H1 (cell line): ENCODE results near the gene PALD1. TPM values are rescaled to one million over a fixed set of nuclear protein-coding genes. Genes with fewer than 3 reads are reported as not detected.

Source experiments
- ASH2L ChIP-seq: fragments of 200-600, 300-600 bp; sonication (generic); IDR thresholded peaks from one replicate; pipeline ENCODE4 v1.7.1; 2017; ENCODE audit warnings: low read length
- CBX8 ChIP-seq: fragments of 300-800, 300-1000 bp; sonication (generic); IDR thresholded peaks from 2 replicates; pipeline ENCODE4 v1.7.1; 2016; ENCODE audit warnings: low read depth, low read length, borderline replicate concordance
- CEBPB ChIP-seq: IDR thresholded peaks from 2 replicates; pipeline ENCODE4 v1.6.1; 2012; ENCODE audit warnings: low read depth, low read length
- CHD2 ChIP-seq: IDR thresholded peaks from 2 replicates; pipeline ENCODE4 v1.6.1; 2012; ENCODE audit warnings: low read length, improper control_type of control experiment
- HDAC6 ChIP-seq: IDR thresholded peaks from one replicate; pipeline ENCODE4 v1.7.1; 2012; ENCODE audit warnings: low read depth, mild to moderate bottlenecking, inconsistent platforms, low read length, moderate library complexity
- JUN ChIP-seq: IDR thresholded peaks from 2 replicates; pipeline ENCODE4 v1.6.1; 2011; ENCODE audit warnings: low read depth, mild to moderate bottlenecking, improper control_type of control experiment, low read length
- KDM4A ChIP-seq: IDR thresholded peaks from one replicate; pipeline ENCODE4 v1.7.1; 2012; ENCODE audit warnings: low read depth, mild to moderate bottlenecking, moderate library complexity, low read length, inconsistent platforms; ENCODE audit not compliant: severe bottlenecking
- POLR2A ChIP-seq, 2 experiments: IDR thresholded peaks; 1 replicate in 1 of 2; 2 replicates in 1 of 2; pipeline ENCODE4 v1.6.1; 2011; ENCODE audit warnings: low read depth in 2 of 2, low read length in 2 of 2, mild to moderate bottlenecking in 2 of 2; ENCODE audit errors: control extremely low read depth in 1 of 2
- POLR2AphosphoS5 ChIP-seq: IDR thresholded peaks from 2 replicates; pipeline ENCODE4 v1.6.1; 2011; ENCODE audit warnings: low read depth, low read length
- RFX5 ChIP-seq: IDR thresholded peaks from 2 replicates; pipeline ENCODE4 v1.6.1; 2011; ENCODE audit warnings: low read depth, low read length, improper control_type of control experiment, borderline replicate concordance
- SP2 ChIP-seq: IDR thresholded peaks from 2 replicates; pipeline ENCODE4 v1.6.1; 2012; ENCODE audit warnings: mild to moderate bottlenecking, low read length, inconsistent platforms
- SRF ChIP-seq: IDR thresholded peaks from 2 replicates; pipeline ENCODE4 v1.6.1; 2011; ENCODE audit warnings: mild to moderate bottlenecking, low read depth, low read length, moderate library complexity
- SUZ12 ChIP-seq: fragments of 200-600 bp; sonication (generic); IDR thresholded peaks from 2 replicates; pipeline ENCODE4 v1.6.1; 2012; ENCODE audit warnings: mild to moderate bottlenecking, inconsistent platforms, low read length, moderate library complexity, mixed read lengths
- TAF1 ChIP-seq: IDR thresholded peaks from 2 replicates; pipeline ENCODE4 v1.6.1; 2011; ENCODE audit warnings: mild to moderate bottlenecking, low read depth, low read length
- TBP ChIP-seq: IDR thresholded peaks from 2 replicates; pipeline ENCODE4 v1.6.1; 2011; ENCODE audit warnings: low read depth, low read length, improper control_type of control experiment
- TCF12 ChIP-seq: IDR thresholded peaks from 2 replicates; pipeline ENCODE4 v1.6.1; 2011; ENCODE audit warnings: low read depth, mild to moderate bottlenecking, low read length
- polyA plus RNA-seq, 7 experiments: library from polyadenylated mRNA; depleted of rRNA in 3 of 7; stranded (reverse) in 5 of 7; unstranded in 2 of 7; fragments of >200 nt in 5 of 7; fragments of 200-250 nt in 2 of 7; gene quantifications; 1 replicate in 5 of 7; 2 replicates in 1 of 7; 4 replicates in 1 of 7; pipeline versions ENCODE4 v1.2.1 to v1.2.3, GENCODE V29; 2011 to 2013; ENCODE audit warnings: missing spikeins in 2 of 7, mixed read lengths in 2 of 7
- total RNA-seq: library from RNA; stranded (reverse); fragmentation: NEBNext Ultra II Directional; extraction: Animal tissue kit (Norgen Biotek cat#: 25700); gene quantifications from 2 replicates; pipeline ENCODE4 v1.2.1, GENCODE V29; 2021
- TF ChIP-seq, protein P1 (sequence below): IDR thresholded peaks from 2 replicates; pipeline ENCODE4 v1.6.1; 2012; ENCODE audit warnings: low read length, inconsistent platforms
- TF ChIP-seq, protein P2 (sequence below), 3 experiments: IDR thresholded peaks; 1 replicate in 2 of 3; 2 replicates in 1 of 3; pipeline versions ENCODE4 v1.5.1 to v1.6.1; 2011; ENCODE audit warnings: low read length in 3 of 3, mild to moderate bottlenecking in 3 of 3, inconsistent platforms in 2 of 3, low read depth in 1 of 3, moderate library complexity in 1 of 3; ENCODE audit not compliant: insufficient read depth in 1 of 3; ENCODE audit errors: control extremely low read depth in 1 of 3
- TF ChIP-seq, protein P3 (sequence below): IDR thresholded peaks from 2 replicates; pipeline ENCODE4 v1.6.1; 2012; ENCODE audit warnings: inconsistent platforms

PALD1 gene
- total and polyA plus RNA-seq, 2 of the 8 experiments (the other 6 are each of a cell fraction or from before 2014, with no cell fraction given): 13.3 to 32.8 TPM

DNA sequence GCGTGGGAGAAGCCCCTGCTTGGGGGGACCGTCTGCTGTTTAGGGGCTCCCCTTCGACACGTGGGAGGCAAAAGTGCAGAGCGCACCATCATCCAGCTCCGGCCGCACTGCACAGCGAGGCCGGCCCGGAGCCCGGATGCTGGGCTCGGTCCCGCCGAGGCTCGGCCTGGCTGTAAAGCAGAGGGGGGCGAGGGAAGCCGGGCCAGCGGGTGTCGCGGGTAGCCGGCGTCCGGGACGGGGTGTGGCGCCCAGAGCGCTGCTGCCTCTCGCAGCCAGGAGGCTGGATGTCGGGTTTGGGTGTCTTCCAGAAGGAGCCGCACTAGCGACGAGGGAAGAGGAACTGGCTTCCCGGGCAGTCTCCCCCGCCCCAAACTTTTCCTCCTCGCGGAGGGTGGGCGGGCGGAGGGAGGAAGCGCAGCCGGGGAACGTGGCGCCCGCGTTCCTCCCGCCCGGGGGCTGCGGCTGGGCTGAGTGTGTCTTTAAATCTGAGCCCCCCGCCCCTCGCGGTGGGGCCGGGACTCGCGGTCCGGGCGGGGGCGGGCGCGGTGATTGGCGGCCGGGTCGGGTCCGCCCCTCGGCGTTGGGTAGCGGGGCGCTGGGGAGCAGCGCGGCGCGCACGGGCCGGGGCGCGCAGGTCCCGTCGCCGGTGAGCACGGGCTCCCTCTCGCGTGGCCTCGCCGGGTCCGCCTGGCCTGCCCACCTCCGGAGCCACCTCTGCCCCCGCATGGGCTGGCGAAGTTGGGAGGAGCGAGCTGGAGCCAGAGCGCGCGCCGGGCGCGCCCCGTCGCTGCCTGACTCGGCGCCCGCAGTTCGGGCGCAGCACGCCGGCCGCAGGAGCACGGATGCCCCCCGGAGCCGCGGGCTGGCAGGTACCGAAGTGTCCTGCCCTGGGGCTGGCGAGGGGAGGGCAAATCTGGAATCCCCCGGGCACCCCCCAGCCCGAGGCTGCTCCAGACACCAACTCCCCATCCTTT, at the start of gene PALD1 (continued):
- TF ChIP-seq, protein P1, sequence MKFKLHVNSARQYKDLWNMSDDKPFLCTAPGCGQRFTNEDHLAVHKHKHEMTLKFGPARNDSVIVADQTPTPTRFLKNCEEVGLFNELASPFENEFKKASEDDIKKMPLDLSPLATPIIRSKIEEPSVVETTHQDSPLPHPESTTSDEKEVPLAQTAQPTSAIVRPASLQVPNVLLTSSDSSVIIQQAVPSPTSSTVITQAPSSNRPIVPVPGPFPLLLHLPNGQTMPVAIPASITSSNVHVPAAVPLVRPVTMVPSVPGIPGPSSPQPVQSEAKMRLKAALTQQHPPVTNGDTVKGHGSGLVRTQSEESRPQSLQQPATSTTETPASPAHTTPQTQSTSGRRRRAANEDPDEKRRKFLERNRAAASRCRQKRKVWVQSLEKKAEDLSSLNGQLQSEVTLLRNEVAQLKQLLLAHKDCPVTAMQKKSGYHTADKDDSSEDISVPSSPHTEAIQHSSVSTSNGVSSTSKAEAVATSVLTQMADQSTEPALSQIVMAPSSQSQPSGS: no peak
- TF ChIP-seq TBP: peak; percentile 8; the same call in 1 of the 2 replicates
- TF ChIP-seq SUZ12: peak; percentile 46; the same call in 1 of the 2 replicates
- no peak for TF ChIP-seq CEBPB
- TF ChIP-seq JUN: no peak
- no peak for TF ChIP-seq CBX8
- TF ChIP-seq, protein P2, sequence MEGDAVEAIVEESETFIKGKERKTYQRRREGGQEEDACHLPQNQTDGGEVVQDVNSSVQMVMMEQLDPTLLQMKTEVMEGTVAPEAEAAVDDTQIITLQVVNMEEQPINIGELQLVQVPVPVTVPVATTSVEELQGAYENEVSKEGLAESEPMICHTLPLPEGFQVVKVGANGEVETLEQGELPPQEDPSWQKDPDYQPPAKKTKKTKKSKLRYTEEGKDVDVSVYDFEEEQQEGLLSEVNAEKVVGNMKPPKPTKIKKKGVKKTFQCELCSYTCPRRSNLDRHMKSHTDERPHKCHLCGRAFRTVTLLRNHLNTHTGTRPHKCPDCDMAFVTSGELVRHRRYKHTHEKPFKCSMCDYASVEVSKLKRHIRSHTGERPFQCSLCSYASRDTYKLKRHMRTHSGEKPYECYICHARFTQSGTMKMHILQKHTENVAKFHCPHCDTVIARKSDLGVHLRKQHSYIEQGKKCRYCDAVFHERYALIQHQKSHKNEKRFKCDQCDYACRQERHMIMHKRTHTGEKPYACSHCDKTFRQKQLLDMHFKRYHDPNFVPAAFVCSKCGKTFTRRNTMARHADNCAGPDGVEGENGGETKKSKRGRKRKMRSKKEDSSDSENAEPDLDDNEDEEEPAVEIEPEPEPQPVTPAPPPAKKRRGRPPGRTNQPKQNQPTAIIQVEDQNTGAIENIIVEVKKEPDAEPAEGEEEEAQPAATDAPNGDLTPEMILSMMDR (IDR thresholded peaks at IDR 0.05; ENCODE audit: control extremely low read depth in 1 of 3, insufficient read depth in 1 of 3, low read depth in 1 of 3, low read length in 3 of 3): peak; percentile 1 to 16 (median 13); a peak in 3 of 4 replicates
- TF ChIP-seq TAF1: peak; percentile 57; the same call in 1 of the 2 replicates
- no peak for TF ChIP-seq SP2
- TF ChIP-seq, protein P3, sequence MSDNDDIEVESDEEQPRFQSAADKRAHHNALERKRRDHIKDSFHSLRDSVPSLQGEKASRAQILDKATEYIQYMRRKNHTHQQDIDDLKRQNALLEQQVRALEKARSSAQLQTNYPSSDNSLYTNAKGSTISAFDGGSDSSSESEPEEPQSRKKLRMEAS: peak; percentile 3; the same call in 1 of the 2 replicates
- no peak for TF ChIP-seq CHD2
- no peak for TF ChIP-seq TCF12
- peak; percentile 38 for TF ChIP-seq ASH2L
- no peak for TF ChIP-seq RFX5
- TF ChIP-seq SRF: no peak
- no peak for TF ChIP-seq HDAC6
- TF ChIP-seq POLR2AphosphoS5: no peak; the same call in 1 of the 2 replicates
- TF ChIP-seq POLR2A (IDR thresholded peaks at IDR 0.05; ENCODE audit: control extremely low read depth in 1 of 2, low read depth in 2 of 2, low read length in 2 of 2): no peak; a peak in 2 of 3 replicates
- TF ChIP-seq KDM4A: peak; percentile 93
